CD4-positive, alpha-beta T cell treated with Interleukin-10 for 1 hour (primary cell): ENCODE measurements around the gene ZNF26.
A peak's percentile ranks its signal among the peaks of the same experiment; 100 is the strongest.
"Not testable (repeated sequence)": the region's sequence is repeated elsewhere in the genome, so short reads cannot be mapped to it uniquely, and the experiment has no call there.

Experiments
- DNase-seq: peaks from one replicate; pipeline ENCODE4 v3.0.0-alpha.2; 2020

Gene ZNF26

DNA sequence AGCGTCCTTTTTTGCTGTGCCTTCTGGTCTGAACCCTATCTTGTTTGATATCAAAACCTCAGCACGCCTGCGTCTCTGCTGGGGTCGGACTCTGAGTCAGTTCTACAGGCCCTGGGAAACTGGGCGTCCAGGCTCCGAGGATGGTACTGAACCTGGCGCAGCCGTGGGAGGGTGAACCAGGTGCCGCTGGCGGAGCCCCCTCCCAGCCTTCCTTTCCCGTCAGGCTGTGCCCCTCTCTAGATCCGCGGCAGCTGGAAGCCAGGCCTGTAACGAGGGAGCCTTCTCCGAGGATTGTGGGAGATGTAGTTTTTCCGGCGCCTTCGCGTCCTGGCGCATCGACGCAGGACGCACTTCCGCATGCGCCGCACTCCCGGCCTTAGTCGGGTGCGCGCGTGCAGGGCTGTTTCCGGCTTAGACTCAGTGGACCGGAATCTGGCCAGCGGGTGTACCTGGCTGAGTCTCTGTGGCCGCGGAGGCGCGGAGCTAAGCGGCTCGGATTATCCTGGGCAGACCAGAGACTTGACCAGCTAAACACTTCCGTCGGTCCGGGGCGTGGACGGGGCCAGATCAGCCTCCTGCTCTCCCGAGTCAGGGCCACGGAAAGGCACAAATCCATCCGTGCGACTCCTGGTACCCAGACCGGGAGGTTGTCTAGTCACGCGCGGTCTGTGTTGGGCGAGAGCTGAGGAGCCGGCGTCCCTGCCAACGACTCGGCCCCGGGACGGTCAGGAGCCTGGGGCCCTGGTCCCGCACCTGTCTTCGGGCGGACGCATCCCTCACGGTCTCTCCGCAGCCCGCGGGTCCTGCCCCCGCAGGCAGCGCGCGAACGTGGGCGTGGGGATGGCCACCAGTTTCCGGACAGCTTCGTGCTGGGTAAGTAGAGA, at the start of gene ZNF26:
Gene ZNF26, plus strand, starts transcription at position 367 of the 884 bp plus-strand sequence. Its CDS starts 474 bp downstream, at position 841.
- peak; percentile 92 for DNase-seq

- DNase-seq = not testable (repeated sequence)
Measured at GRCh38 chr12:132936921-132937320, 49.2 kb upstream of the ZNF26 start.

GRCh38 chr12:132937476-132937875, 48.7 kb upstream of the ZNF26 start:
- DNase-seq = no peak

DNA sequence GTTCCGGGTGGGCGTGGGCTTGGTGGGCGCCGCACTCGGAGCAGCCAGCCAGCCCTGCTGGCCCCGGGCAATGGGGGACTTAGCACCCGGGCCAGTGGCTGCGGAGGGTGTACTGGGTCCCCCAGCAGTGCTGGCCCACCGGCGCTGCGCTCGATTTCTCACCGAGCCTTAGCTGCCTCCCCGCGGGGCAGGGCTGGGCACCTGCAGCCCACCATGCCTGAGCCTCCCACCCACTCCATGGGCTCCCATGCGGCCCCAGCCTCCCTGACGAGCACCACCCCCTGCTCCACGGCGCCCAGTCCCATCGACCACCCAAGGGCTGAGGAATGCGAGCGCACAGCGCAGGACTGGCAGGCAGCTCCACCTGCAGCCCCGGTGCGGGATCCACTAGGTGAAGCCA, 47.4 kb upstream of the ZNF26 start:
- DNase-seq = not testable (repeated sequence)

- no peak for DNase-seq
Measured at GRCh38 chr12:132940071-132940719, 46.0 kb upstream of the ZNF26 start.

DNA sequence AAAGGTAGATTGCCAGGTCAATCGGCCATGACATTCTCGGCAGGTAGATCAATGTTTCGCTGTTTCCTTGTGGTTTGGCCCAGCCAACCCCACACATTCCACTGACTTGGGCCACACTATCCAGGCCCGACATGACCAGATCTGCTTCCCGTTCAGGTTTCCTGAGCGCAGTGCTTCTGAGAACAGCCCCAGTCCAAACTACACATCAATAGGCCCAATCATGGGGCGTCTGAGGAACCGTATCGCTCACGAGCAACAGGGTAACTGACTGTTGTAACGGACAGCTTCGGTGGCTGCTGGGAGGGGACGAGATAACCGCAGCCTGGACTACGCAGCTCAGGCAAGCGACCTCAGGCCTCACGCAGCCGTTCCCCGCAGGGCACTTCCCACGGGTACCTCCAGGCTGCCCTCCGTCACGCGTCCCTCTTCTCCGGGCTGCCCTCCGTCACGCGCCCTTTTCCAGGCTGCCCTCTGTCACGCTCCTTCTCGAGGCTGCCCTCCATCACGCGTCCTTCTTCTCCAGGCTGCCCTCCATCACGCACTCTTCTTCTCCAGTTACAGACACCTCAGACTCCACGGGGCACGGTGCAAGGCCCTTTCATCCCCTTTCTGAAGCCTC, 44.7 kb upstream of the ZNF26 start:
- DNase-seq = no peak

- DNase-seq = no peak
Measured at GRCh38 chr12:132942611-132943010, 43.6 kb upstream of the ZNF26 start.

- no peak for DNase-seq
Measured at GRCh38 chr12:132945806-132946205, 40.4 kb upstream of the ZNF26 start.

- no peak for DNase-seq
Measured at GRCh38 chr12:132946246-132946820, 39.8 kb upstream of the ZNF26 start.

GRCh38 chr12:132948146-132949066, 37.8 kb upstream of the ZNF26 start:
- no peak for DNase-seq

GRCh38 chr12:132949936-132950837, 36.0 kb upstream of the ZNF26 start:
- DNase-seq = no peak

- DNase-seq = no peak
Measured at GRCh38 chr12:132950844-132951535, 35.2 kb upstream of the ZNF26 start.

- no peak for DNase-seq
Measured at GRCh38 chr12:132951649-132952048, 34.5 kb upstream of the ZNF26 start.

DNA sequence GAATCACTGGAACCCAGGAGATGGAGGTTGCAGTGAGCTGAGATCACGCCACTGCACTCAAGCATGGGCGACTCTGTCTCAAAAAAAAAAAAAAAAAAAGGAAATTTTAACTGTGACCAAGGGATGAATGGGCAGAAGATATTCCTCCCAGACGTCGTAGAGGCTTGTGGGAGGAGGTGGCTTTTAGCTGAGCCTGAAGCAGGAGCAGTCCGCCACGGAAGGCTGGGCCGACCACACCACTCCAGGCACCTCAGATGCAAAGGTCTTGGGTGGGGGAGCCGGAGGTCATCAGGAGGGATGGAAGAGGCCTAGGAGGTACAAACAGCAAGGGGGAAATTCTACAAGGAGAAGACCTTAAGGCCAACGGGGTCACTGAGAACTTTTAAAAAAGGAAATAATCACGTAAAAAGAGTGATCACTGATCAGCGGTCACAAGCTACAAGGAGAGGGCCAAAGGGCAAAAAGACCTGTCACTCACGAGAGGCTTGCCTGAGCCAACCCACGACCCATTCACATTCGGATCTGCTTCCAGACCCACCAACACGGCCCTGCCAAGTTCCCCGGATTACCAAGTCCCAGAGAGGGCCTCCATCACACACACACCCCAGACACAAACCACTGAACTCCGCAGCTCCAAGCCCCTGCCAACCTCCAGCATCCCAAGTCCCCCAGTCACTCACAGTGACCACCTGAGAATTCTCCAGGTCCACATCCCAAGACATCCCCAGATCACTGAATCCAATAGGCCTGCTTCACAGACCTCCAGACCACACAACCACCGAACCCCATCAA, 33.6 kb upstream of the ZNF26 start:
- DNase-seq = no peak

GRCh38 chr12:132953163-132953425, 33.1 kb upstream of the ZNF26 start:
- DNase-seq = no peak

DNA sequence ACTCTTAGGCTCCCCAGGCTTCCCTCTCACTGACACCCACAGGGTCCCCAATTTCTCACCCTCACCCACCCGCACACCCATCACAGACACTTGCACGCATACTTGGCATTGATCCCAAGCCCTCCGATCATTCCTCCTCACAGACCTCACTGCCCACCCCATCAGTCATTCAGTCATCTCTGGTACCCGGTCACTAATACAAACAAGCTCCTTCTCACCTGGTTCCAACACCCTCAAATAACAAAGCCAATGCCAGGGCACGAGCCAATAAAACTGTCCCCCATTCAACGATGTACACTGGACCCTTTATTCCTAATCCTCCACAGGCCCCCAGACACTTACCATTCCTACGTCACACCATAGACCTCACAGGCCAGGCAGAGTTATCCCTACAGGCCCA, 32.4 kb upstream of the ZNF26 start:
- DNase-seq = no peak

- DNase-seq = no peak
Measured at GRCh38 chr12:132954471-132955048, 31.6 kb upstream of the ZNF26 start.

DNA sequence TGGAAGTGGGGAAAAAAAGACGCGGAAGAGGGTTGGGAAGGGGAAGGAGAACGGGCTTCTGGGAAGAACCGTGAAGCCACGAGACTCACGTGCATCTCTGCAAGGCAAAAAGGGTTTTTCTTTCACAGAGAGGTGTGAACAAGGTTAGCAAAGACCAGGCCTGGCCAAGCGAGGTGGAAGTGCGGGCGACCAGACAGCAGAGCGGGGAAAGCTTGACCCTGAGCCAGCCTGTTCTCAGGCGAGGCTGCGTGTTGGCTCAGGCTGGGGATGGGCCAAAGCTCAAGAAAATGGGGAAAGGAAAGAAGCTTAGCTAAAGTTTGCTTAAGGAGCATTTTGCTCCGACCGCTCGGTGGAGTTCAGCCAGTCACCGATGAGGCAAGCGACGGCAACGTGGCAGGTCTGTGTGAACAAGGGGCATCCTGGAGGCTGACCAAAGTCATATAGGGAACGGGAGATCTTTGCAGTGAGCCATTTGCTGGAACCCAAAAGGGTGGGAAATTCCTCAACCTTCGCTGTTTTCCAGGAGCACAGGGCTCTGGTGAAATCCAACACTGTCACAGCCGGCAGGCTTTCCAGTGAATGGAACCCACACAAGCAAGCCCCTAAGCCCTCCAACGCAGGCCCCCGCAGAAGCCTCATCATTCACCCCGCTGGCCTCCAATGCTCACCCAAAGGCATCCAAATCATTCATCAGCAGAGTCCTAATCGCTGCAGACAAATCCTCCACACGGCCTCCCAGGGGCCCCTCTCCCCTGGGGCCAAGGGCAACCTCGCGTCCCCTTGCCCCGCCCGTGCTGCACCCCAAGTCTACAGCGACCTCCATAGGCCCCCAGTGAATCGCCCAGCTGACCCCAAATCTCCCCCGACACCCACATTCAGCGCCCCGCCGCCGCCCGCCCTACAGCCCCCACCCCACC, 30.8 kb upstream of the ZNF26 start:
- no peak for DNase-seq
